HepG2 (cell line): ENCODE data around the gene SRRT. TPM values are rescaled to one million over a fixed set of nuclear protein-coding genes. Genes with fewer than 3 reads are reported as not detected.
A peak's percentile ranks its signal among the peaks of the same experiment; 100 is the strongest.

Experiments used
- ATAC-seq: fragments of 200-7000 bp; cut with Tn5 transposase; 3 replicates; pipeline ENCODE4 v1.9.1; 2020; ENCODE audit warnings: mild to moderate bottlenecking, moderate library complexity
- BruUV-seq: library from RNA; stranded (reverse); fragments of 400-500 nt; replicated peaks from 2 replicates; lab custom pipeline; 2021; lab: Mats Ljungman, UMichigan
- CTCF ChIA-PET: fragments of 300-600 bp; formaldehyde crosslinking; extraction: SDS; loops from one replicate; lab custom pipeline; 2021; ENCODE audit warnings: low total read pairs, inconsistent platforms, low intra/inter-chr PET ratio; lab: Yijun Ruan, JAX
- POLR2A ChIA-PET: fragments of 350-600 bp; sonication (Branson Sonifier 250); formaldehyde crosslinking; loops from one replicate; lab custom pipeline; 2020; ENCODE audit warnings: antibody characterized with exemption, inconsistent platforms; lab: Yijun Ruan, JAX
- DNase-seq: peaks from one replicate; pipeline ENCODE4 v3.0.0-alpha.2; 2015; ENCODE audit warnings: low spot score
- FAIRE-seq: peaks from 3 replicates; lab custom pipeline; 2011; peaks lifted over from hg19 to GRCh38; lab: Jason Lieb, UNC
- H2AFZ ChIP-seq: one replicate; pipeline ENCODE4 v1.6.1; 2011; ENCODE audit warnings: low read length, inconsistent platforms
- H3K27ac ChIP-seq: fragments of 300-600 bp; 3 replicates; pipeline ENCODE4 v1.8.0; 2011; ENCODE audit warnings: mixed run types, mild to moderate bottlenecking, mixed read lengths, low read length, inconsistent platforms; ENCODE audit not compliant: insufficient read depth; ENCODE audit errors: extremely low read length
- H3K27me3 ChIP-seq, 2 experiments: fragments of 200-600 bp in 1 of 2; 2 replicates in 1 of 2; 3 replicates in 1 of 2; pipeline versions ENCODE4 v1.6.0 to v1.8.0; 2011; ENCODE audit warnings: low read length in 2 of 2, mild to moderate bottlenecking in 2 of 2, moderate library complexity in 2 of 2, inconsistent platforms in 1 of 2; ENCODE audit not compliant: insufficient read depth in 2 of 2, control insufficient read depth in 1 of 2
- H3K36me3 ChIP-seq, 2 experiments: fragments of 200-600 bp in 1 of 2; replicated peaks in 1 of 2; 2 replicates in 1 of 2; 3 replicates in 1 of 2; pipeline versions ENCODE4 v1.5.1 to v1.8.0; 2011; ENCODE audit warnings: low read length in 2 of 2, inconsistent platforms in 1 of 2; ENCODE audit not compliant: insufficient read depth in 2 of 2, control insufficient read depth in 1 of 2
- H3K4me1 ChIP-seq: 2 replicates; pipeline ENCODE4 v1.5.1; 2012; ENCODE audit warnings: low read length, inconsistent platforms; ENCODE audit not compliant: insufficient read depth
- H3K4me2 ChIP-seq: 2 replicates; pipeline ENCODE4 v1.6.0; 2011; ENCODE audit warnings: low read depth, low read length, inconsistent platforms
- H3K4me3 ChIP-seq, 3 experiments: fragments of 200-600 bp in 1 of 3; sonication (generic), shearing (Covaris generic) in 1 of 3; replicated peaks in 1 of 3; 2 replicates each; pipeline ENCODE4 v1.5.1; 2011 to 2016; ENCODE audit warnings: low read length in 3 of 3, inconsistent platforms in 2 of 3, low read depth in 2 of 3, mild to moderate bottlenecking in 2 of 3, control low read depth in 1 of 3, mixed read lengths in 1 of 3; ENCODE audit not compliant: insufficient read depth in 1 of 3
- H3K79me2 ChIP-seq: one replicate; pipeline ENCODE4 v1.6.1; 2011; ENCODE audit warnings: low read length, inconsistent platforms; ENCODE audit not compliant: insufficient read depth
- H3K9ac ChIP-seq: 2 replicates; pipeline ENCODE4 v1.6.0; 2011; ENCODE audit warnings: mild to moderate bottlenecking, low read depth, low read length, inconsistent platforms; ENCODE audit not compliant: insufficient read depth
- H3K9me3 ChIP-seq: 2 replicates; pipeline ENCODE4 v1.5.1; 2012; ENCODE audit warnings: mild to moderate bottlenecking, low read length
- H4K20me1 ChIP-seq: 2 replicates; pipeline ENCODE4 v1.6.0; 2011; ENCODE audit warnings: inconsistent platforms, mild to moderate bottlenecking, low read length, moderate library complexity; ENCODE audit not compliant: insufficient read depth
- AGO2 ChIP-seq: fragments of 200-400 bp; formaldehyde crosslinking; optimal IDR thresholded peaks from 2 replicates; pipeline ENCODE3; 2017; ENCODE audit warnings: mild to moderate bottlenecking, low read depth, low read length, moderate library complexity
- RBFOX2 ChIP-seq: fragments of 200-400 bp; formaldehyde crosslinking; IDR thresholded peaks from 2 replicates; pipeline ENCODE4 v1.6.1; 2017; ENCODE audit warnings: low read depth, mild to moderate bottlenecking, low read length
- ZNF256 ChIP-seq: sonication (generic); formaldehyde crosslinking; conservative IDR thresholded peaks from 2 replicates; pipeline ENCODE4 v1.4.0; 2020; ENCODE audit warnings: missing genetic modification reagents
- ZNF280B ChIP-seq: sonication (generic); formaldehyde crosslinking; IDR thresholded peaks from 2 replicates; pipeline ENCODE4 v1.5.0; 2020; ENCODE audit warnings: missing genetic modification reagents, mild to moderate bottlenecking, borderline replicate concordance
- ZNF737 ChIP-seq: sonication (generic); formaldehyde crosslinking; IDR thresholded peaks from 2 replicates; pipeline ENCODE4 v1.5.0; 2020; ENCODE audit warnings: missing genetic modification reagents, mild to moderate bottlenecking, borderline replicate concordance
- WGBS: methylation state at CpG from one replicate; pipeline ENCODE4 v1.1.6; 2017; ENCODE audit warnings: low lambda C conversion rate; 5-methylcytosine and 5-hydroxymethylcytosine counted together
- in situ Hi-C: cut with HindIII; loops from 2 replicates; pipeline ENCODE4 v1.10.0; 2017; ENCODE audit warnings: low pct_unique_long_range_greater_than_20kb; ENCODE audit not compliant: extremely low pct_ligation_motif_present
- intact Hi-C: fragments of 100-400 bp; cut with micrococcal nuclease; formaldehyde crosslinking; loops from one replicate; pipeline ENCODE4 v1.10.0; 2022; ENCODE audit not compliant: unreplicated experiment
- polyA plus RNA-seq, 8 experiments: library from polyadenylated mRNA; depleted of rRNA in 3 of 8; stranded (reverse) in 7 of 8; unstranded in 1 of 8; fragments of >200 nt; fragmentation: Illumina TruSeq in 4 of 8; extraction: Trizol in 4 of 8; gene quantifications; 2 replicates each; pipeline versions ENCODE4 v1.2.1 to v1.2.3, GENCODE V29; 2011 to 2016; ENCODE audit warnings: low read depth in 4 of 8, missing spikeins in 1 of 8, mixed read lengths in 1 of 8; ENCODE audit not compliant: insufficient read depth in 1 of 8
- total RNA-seq, 5 experiments: library from RNA; depleted of rRNA; stranded (reverse); fragments of >200 nt; fragmentation: Illumina TruSeq; extraction: Trizol; gene quantifications; 2 replicates each; pipeline ENCODE4 v1.2.3, GENCODE V29; 2016; ENCODE audit warnings: low read depth in 1 of 5

Gene SRRT
- total and polyA plus RNA-seq, 2 of the 13 experiments (the other 11 are each of a cell fraction or from before 2014, with no cell fraction given), result 26.2 to 106 TPM

- no peaks in the 10 kb centered on the region for H3K9me3 ChIP-seq
- ChIA-PET CTCF (no interaction called here), POLR2A (no interaction called here)
- TF ChIP-seq AGO2 (peak; percentile 72), RBFOX2 (peak; percentile 59), ZNF737 (CRISPR knock-in tag) (no peak), ZNF280B (CRISPR knock-in tag) (no peak), ZNF256 (CRISPR knock-in tag) (no peak)
- BruUV-seq, result no TSS peak
- WGBS, result 99% methylated on average over 23 of the region's 24 CpGs
- H3K4me3 ChIP-seq, result no peak overlapping the region
- no peak for FAIRE-seq
- intact Hi-C loops (no loop called here), in situ Hi-C loops (loop anchor here (25.0 kb wide), 1 partner anchor 404 kb away; no protein-coding TSS in a partner anchor)
- H3K9ac ChIP-seq, result no peak overlapping the region
- H3K36me3 ChIP-seq, result peaks cover 41 to 92% of the 10 kb centered on the region in 2 experiments
- H3K79me2 ChIP-seq, result peaks cover 30% of the 10 kb centered on the region
- peaks cover 46% of the 10 kb centered on the region for H3K4me1 ChIP-seq
- DNase-seq, result no peak
- peak overlapping the region; percentile 30 for H3K27ac ChIP-seq
- no peak overlapping the region for H2AFZ ChIP-seq
- no peak for ATAC-seq
- H4K20me1 ChIP-seq, result peaks cover 8% of the 10 kb centered on the region; the same call in 1 of the 2 replicates
- no peaks in the 10 kb centered on the region for H3K27me3 ChIP-seq
- no peak overlapping the region for H3K4me2 ChIP-seq
Observed at GRCh38 chr7:100882785-100883526, 8.1 kb downstream of the SRRT start.
